Esophagus (tissue), 2 donors: ENCODE measurements around the gene EIF1AX. TPM values are rescaled to one million over a fixed set of nuclear protein-coding genes. Genes with fewer than 3 reads are reported as not detected.

ENCODE experiments used
- H3K27ac ChIP-seq, 2 donors: one replicate each; pipeline ENCODE4 v1.5.1; 2013; ENCODE audit warnings: low read depth in 2 of 2, mild to moderate bottlenecking in 2 of 2, inconsistent platforms in 1 of 2, low read length in 1 of 2, moderate library complexity in 1 of 2
- H3K27me3 ChIP-seq, 2 donors: one replicate each; pipeline ENCODE4 v1.6.1; 2013; ENCODE audit warnings: low read length in 2 of 2, control low read depth in 1 of 2, mild to moderate bottlenecking in 1 of 2; ENCODE audit not compliant: insufficient read depth in 2 of 2, control insufficient read depth in 1 of 2
- H3K36me3 ChIP-seq, 2 donors: one replicate each; pipeline ENCODE4 v1.6.1; 2013; ENCODE audit warnings: low read length in 1 of 2; ENCODE audit not compliant: control insufficient read depth in 2 of 2, insufficient read depth in 2 of 2
- H3K4me1 ChIP-seq, 2 donors: one replicate each; pipeline ENCODE4 v1.6.1; 2013; ENCODE audit warnings: low read length in 1 of 2; ENCODE audit not compliant: control insufficient read depth in 2 of 2, insufficient read depth in 2 of 2
- H3K4me3 ChIP-seq, 2 donors: one replicate each; pipeline ENCODE4 v1.5.1; 2013; ENCODE audit warnings: low read length in 2 of 2, mild to moderate bottlenecking in 2 of 2, low read depth in 1 of 2, moderate library complexity in 1 of 2
- H3K9me3 ChIP-seq, 2 donors: one replicate each; pipeline ENCODE4 v1.6.1; 2013; ENCODE audit warnings: mild to moderate bottlenecking in 2 of 2, low read depth in 1 of 2, low read length in 1 of 2, moderate library complexity in 1 of 2; ENCODE audit not compliant: control insufficient read depth in 2 of 2, insufficient read depth in 1 of 2
- WGBS, 2 donors: extraction: QIAGEN DNeasy Blood & Tissue Kit; methylation state at CpG; one replicate each; pipeline ENCODE4 v1.1.7; 2013; 5-methylcytosine and 5-hydroxymethylcytosine counted together
- polyA plus RNA-seq, 2 donors: library from polyadenylated mRNA; stranded (reverse); fragments of 200-250 nt; gene quantifications; one replicate each; pipeline ENCODE4 v1.2.3, GENCODE V29; 2013
- donor health status: healthy with polysubstance abuse.
- donor health status: Bipolar disorder and iron deficiency.

The EIF1AX gene
- polyA plus RNA-seq, 2 donors = 22.6 to 45.0 TPM

DNA sequence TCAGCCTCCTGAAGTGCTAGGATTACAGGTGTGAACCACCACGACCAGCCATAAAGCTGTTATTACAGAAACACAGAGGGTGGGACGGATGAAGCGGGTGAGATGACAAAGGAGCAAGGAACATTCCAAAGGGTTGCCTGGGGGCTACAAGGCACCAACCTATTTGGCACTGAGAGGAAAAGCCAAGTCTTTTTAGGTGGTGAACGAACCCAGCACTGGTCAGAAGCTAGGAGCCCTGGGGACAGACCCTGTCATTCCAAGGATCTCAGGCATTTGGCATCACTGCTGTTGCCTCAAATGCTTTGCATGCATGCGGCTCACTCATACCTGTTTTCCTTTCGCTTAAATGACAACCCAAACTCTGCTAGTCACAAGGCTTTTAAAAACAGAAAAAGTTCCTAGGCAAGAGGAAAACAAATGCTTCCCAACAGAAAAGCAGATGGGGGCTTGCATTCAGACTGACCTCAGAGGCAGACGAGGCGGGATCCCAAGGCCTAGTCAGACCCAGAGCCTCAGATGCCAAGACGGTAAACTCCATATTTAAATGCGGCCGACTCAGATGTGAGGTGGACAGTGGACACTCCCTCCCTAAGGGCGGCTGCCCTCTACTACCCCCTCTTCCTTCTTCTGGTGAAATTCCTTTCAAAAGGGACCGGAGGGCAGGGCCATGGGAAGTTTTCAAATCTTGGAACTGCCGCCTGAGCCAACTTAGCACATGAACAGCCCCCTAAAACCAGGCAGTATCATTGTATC is 29.4 kb downstream of the EIF1AX start:
- WGBS, 2 donors = 87 to 90% methylated on average over 14 of the region's 14 CpGs
- no peaks in the 10 kb centered on the region for H3K27me3 ChIP-seq

DNA sequence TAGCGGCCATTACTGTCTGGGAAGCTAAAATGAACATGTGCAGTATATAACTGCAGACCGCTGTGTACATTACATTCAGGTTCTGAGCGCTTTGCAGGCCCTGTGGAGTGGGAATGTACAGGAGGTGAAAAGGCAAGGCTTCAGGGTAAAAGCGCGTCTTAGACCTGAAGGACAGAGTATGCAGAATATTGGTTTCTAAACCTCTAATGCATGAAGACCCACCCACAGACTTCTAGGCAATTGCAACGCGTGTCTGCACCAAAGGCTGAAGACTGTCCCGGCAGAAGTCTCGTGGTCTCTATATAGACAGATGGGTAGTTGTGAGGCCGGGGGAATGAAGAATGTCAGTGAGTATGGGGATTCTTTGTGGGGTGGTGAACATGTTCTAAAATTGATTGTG is 30.4 kb downstream of the EIF1AX start:
- Histone ChIP-seq H3K27ac (no peak overlapping the region), H3K9me3 (no peaks in the 10 kb centered on the region), H3K27me3 (no peaks in the 10 kb centered on the region), H3K4me3 (no peak overlapping the region), H3K4me1 (no peaks in the 10 kb centered on the region), H3K36me3 (no peaks in the 10 kb centered on the region)
- WGBS, 2 donors = 95 to 96% methylated on average over 10 of the region's 10 CpGs

More for the DNA sequence above, 29.4 kb downstream of the EIF1AX start:
- H3K9me3 ChIP-seq = peaks cover 0 to 4% of the 10 kb centered on the region in 2 donors
- no peak overlapping the region for H3K4me3 ChIP-seq
- H3K4me1 ChIP-seq = peaks cover 0 to 5% of the 10 kb centered on the region in 2 donors
- H3K27ac ChIP-seq = no peak overlapping the region
- H3K36me3 ChIP-seq = no peaks in the 10 kb centered on the region

DNA sequence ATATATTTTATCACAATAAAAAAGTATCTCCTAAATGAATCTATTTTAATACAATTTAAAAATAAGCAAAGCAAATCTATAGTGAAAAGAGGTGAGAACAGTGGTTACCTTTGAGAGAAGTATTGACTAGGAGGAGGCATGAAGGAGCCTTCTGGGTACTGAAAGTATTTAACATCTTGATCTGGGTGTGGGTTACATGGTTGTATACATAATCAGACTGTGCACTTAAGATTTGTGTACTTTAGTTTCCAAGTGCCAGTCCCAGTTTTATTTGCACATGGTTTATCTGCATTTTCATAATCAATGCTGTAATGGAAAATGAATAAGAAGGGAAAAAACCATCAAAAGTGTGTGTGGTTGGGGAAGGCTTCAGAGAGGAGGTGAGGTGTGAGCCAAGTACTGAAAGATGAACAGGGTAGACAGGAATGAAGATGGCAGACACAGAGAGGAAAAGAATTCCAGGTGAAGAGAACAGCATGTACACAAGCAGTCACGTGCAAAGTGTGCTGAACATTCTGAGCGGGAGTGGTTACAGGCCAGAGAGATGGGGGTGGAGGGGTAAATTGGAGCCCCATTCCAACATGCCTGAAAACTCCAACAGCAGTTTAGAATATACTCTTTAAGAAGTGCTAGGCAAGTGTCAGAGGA is 39.6 kb downstream of the EIF1AX start:
- Histone ChIP-seq H3K27ac (no peak overlapping the region), H3K27me3 (no peaks in the 10 kb centered on the region)
- 66 to 91% methylated on average over 2 of the region's 2 CpGs for WGBS, 2 donors

DNA sequence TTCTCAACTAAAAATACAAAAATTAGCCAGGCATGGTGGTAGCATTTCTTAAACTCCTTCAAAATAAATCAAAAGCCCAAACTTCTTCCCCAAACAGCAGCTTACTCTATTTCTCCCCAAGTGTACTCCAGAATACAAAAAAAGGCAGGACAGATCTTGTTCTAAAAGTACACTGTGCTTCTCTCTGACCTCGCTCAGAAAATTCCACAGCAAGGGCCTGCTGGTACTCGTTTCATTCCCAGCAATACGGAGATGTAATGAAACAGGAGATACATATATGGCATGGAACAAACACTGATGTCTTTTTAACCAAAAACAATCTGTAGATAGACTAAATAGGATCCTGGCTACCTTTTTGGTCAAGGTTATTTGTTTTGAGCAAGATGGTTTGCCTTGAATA is 50.1 kb downstream of the EIF1AX start:
- Histone ChIP-seq H3K4me3 (no peak overlapping the region), H3K27ac (no peak overlapping the region), H3K9me3 (no peaks in the 10 kb centered on the region), H3K27me3 (no peaks in the 10 kb centered on the region), H3K4me1 (no peaks in the 10 kb centered on the region), H3K36me3 (no peaks in the 10 kb centered on the region)
- 50 to 58% methylated on average over 3 of the region's 3 CpGs for WGBS, 2 donors

More for the DNA sequence above, 39.6 kb downstream of the EIF1AX start:
- H3K4me1 ChIP-seq = no peaks in the 10 kb centered on the region
- H3K9me3 ChIP-seq = no peaks in the 10 kb centered on the region
- H3K36me3 ChIP-seq = no peaks in the 10 kb centered on the region
- H3K4me3 ChIP-seq = no peak overlapping the region

DNA sequence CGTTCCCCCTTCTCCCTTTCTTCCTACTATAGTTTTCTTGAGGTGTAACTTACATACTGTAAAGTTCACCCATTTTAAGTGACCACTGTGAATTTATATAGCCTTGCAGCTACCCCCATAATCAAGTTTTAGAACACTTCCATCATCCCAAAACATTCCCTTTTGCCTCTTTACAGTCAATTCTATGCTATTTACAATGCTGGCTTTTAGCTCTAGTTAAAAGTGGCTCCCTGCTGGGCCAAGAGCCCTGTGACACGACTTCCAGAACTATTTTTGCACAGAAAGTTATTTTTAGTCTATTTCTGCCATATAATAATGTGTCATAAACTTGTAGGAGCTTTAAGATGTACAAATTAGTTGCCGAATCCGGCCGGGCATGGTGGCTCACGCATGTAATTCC is 51.8 kb downstream of the EIF1AX start:
- H3K27me3 ChIP-seq = no peaks in the 10 kb centered on the region

DNA sequence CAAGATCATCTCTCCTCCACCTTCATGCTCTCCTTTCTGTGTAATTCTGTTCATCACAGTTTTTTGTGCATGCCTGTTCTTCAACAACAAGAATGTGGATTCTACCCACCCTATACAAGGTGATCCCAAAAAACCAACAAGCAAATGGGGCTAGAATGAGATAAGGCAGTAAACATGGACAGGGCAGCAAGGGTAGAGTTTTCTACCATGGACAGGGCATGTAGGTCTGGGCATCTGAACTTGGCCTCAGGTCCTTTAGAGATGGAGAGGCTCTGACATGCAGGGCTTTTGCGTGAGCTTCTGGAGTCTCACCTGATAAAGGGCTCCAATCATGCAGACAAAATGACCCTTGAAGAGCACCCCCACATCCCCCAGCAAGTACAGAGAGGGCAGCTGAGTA is 61.4 kb downstream of the EIF1AX start:
- no peaks in the 10 kb centered on the region for H3K36me3 ChIP-seq
- no peaks in the 10 kb centered on the region for H3K9me3 ChIP-seq
- WGBS, 2 donors = 83 to 89% methylated on average over 1 of the region's 1 CpG
- no peak overlapping the region for H3K27ac ChIP-seq
- H3K4me1 ChIP-seq = no peaks in the 10 kb centered on the region
- no peaks in the 10 kb centered on the region for H3K27me3 ChIP-seq
- no peak overlapping the region for H3K4me3 ChIP-seq

More for the DNA sequence above, 51.8 kb downstream of the EIF1AX start:
- Histone ChIP-seq H3K4me1 (no peaks in the 10 kb centered on the region), H3K4me3 (no peak overlapping the region), H3K9me3 (no peaks in the 10 kb centered on the region), H3K36me3 (no peaks in the 10 kb centered on the region), H3K27ac (no peak overlapping the region)
- 75% methylated on average over 6 of the region's 6 CpGs for WGBS, 2 donors

Other genes starting within 250 kb of the EIF1AX start
- 1 to 10 TPM; 1.7 to 3.0 TPM for gene BCLAF3, start 150.8 kb downstream of the EIF1AX start, polyA plus RNA-seq
- gene MAP7D2, start 24.9 kb downstream of the EIF1AX start, polyA plus RNA-seq = under 1 TPM; 0.16 to 0.31 TPM
- 1 to 10 TPM; 4.9 to 8.4 TPM for gene RPS6KA3, start 125.1 kb upstream of the EIF1AX start, polyA plus RNA-seq